Hematopoietic multipotent progenitor cell (in vitro differentiated cells): ENCODE measurements around the gene ZBED1. TPM values are rescaled to one million over a fixed set of nuclear protein-coding genes. Genes with fewer than 3 reads are reported as not detected.
"Not testable (repeated sequence)": the region's sequence is repeated elsewhere in the genome, so short reads cannot be mapped to it uniquely, and the experiment has no call there.

Experiments
- DNase-seq, 3 donors: peaks; one replicate each; pipeline ENCODE4 v3.0.0-alpha.2; 2011 to 2015; ENCODE audit warnings: low read depth in 2 of 3, low spot score in 2 of 3
- total RNA-seq: library from RNA; depleted of rRNA; stranded (reverse); fragments of >200 nt; gene quantifications from one replicate; pipeline ENCODE4 v1.2.3, GENCODE V29; 2012

The ZBED1 gene
- total RNA-seq, 1 donor, result 55.7 TPM

GRCh38 chrX:2520539-2520938, 19.8 kb upstream of the ZBED1 start:
- DNase-seq, result no peak

DNA sequence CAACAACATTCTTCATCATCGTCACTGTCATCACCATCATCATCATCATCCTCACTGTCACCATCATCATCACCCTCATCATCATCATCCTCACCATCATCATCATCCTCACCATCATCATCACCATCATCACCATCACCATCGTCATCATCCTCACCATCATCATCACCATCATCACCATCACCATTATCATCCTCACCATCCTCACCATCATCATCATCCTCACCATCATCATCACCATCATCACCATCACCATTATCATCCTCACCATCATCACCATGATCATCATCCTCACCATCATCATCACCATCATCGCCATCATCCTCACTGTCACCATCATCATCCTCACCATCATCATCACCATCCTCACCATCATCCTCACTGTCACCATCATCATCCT, 18.9 kb upstream of the ZBED1 start:
- not testable (repeated sequence) for DNase-seq

- DNase-seq, result no peak
Observed at GRCh38 chrX:2517055-2517454, 16.3 kb upstream of the ZBED1 start.

DNA sequence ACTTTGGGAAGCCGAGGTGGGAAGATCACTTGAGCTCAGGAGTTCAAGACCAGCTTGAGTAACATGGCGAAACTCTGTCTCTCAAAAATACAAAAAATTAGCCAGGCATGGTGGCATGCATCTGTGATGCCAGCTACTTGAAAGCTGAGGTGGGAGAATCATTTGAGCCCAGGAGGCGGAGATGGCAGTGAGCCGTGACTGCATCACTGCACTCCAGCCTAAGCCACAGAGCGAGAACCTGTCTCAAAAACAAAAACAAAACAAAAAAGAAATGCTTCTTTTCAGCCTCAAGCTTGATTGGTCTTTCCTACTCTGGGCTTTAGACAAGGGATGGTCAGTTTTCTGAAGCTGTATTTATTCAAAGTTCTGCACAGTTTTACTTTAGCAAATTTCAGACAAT, 15.8 kb upstream of the ZBED1 start:
- no peak for DNase-seq

- DNase-seq, result no peak
Observed at GRCh38 chrX:2514131-2514530, 13.4 kb upstream of the ZBED1 start.

GRCh38 chrX:2513121-2513664, 12.4 kb upstream of the ZBED1 start:
- no peak for DNase-seq

DNA sequence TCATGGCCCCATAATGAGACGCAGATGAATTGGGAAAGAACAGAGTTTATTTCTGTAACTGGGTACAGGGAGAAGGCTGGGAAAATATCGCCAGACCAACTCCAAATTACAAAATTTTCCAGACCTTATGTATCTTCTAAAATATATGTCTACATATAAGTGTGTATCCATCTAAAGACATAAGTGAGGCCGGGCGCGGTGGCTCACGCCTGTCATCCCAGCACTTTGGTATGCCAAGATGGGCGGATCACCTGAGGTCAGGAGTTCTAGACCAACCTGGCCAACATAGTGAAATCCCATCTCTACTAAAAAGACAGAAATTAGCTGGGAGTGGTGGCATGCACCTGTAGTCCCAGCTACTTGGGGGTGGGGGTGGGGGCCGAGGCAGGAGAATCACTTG, 11.7 kb upstream of the ZBED1 start:
- DNase-seq, result no peak

- no peak for DNase-seq
Observed at GRCh38 chrX:2511326-2511725, 10.6 kb upstream of the ZBED1 start.

DNA sequence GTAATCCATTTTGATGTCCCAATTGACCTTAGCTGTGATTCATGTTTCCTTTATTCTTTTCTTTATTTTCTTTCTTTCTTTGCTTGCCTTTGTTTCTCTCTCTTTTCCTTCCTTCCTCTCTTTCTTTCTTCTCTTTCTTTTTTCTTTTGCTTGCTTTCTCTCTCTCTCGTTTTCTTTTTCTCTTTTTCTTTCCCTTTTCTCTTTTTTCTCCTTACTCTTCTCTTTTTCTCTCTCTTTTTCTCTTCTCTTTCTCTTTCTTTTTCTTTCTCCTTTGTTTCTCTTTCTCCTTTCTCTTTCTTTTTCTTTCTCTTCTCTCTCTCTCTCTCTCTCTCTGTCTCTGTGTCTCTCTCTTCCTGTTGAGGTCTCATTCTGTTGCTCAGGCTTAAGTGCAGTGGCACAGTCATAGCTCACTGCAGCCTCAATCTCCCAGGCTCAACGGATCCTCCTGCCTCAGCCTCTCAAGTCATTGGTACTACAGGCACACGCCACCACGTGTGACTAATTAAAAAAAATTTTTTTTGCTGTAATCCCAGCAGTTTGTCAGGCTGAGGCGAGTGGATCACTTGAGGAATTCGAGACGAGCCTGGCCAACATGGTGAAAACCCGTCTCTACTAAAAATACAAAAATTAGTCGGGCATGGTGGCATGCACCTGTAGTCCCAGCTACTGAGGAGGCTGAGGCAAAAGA, 8.0 kb upstream of the ZBED1 start:
- no peak for DNase-seq

DNA sequence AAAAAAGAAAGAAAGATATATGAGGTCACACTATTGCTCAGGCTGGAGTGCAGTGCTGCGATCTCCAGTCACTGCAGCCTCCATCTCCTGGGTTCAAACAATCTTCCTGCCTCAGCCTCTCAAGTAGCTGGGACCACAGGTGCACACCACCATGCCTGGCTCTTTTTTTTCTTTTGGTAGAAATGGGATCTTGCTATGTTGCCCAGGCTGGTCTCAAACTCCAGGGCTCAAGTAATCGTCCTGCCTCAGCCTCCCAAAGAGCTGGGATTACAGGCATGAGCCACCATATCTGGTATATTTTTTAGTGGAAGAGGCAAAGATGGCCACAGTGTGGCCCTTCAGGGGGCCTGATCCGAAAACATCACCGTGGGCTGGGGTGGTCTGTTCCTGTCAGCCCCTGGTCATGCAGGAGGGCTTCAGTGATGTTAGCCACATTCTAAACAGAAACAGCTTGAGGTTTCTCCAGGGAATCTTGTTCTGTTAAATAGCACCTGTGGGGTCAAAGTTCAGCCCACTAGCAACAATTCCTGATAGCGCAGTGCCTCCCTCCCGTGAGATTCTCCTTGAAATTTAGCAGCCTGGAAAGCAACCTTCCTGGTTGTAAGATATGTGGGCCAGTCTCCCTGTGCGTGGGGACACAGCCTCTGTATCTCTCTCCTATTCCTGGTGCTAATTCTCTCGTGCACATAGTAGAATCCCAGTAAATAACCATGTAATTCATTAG, 7.3 kb upstream of the ZBED1 start:
- DNase-seq, result no peak

- no peak for DNase-seq
Observed at GRCh38 chrX:2507196-2507595, 6.4 kb upstream of the ZBED1 start.

GRCh38 chrX:2505341-2505740, 4.6 kb upstream of the ZBED1 start:
- not testable (repeated sequence) for DNase-seq

DNA sequence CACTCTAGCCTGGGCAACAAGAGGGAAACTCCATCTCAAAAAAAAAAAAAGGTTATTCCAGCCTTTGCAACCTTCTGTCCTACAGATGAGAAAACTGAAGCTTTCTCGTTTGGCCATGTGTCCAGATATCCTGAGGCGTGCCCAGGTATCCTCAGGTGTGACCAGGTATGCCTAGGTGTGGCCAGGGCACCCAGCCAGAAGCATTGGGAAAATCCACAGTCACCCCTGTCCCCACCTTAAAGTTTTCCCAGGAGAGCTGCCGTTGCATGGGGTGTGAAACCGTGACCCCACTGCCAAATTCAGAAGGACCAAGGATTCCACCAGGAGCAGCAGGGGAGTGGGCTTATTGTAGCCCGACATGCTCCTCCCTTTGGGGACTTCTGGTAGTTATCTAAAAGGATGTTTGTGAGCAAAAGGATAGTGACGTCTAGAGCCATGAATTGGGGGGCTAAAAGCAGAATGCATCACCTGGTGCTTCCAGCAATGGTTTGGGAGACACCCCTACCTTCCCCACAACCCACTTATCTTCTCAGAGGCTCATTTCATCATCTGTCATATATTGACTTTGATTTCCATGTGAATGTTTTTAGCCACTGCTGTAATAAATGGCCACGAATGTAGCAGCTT, 4.0 kb upstream of the ZBED1 start:
- DNase-seq, result no peak

DNA sequence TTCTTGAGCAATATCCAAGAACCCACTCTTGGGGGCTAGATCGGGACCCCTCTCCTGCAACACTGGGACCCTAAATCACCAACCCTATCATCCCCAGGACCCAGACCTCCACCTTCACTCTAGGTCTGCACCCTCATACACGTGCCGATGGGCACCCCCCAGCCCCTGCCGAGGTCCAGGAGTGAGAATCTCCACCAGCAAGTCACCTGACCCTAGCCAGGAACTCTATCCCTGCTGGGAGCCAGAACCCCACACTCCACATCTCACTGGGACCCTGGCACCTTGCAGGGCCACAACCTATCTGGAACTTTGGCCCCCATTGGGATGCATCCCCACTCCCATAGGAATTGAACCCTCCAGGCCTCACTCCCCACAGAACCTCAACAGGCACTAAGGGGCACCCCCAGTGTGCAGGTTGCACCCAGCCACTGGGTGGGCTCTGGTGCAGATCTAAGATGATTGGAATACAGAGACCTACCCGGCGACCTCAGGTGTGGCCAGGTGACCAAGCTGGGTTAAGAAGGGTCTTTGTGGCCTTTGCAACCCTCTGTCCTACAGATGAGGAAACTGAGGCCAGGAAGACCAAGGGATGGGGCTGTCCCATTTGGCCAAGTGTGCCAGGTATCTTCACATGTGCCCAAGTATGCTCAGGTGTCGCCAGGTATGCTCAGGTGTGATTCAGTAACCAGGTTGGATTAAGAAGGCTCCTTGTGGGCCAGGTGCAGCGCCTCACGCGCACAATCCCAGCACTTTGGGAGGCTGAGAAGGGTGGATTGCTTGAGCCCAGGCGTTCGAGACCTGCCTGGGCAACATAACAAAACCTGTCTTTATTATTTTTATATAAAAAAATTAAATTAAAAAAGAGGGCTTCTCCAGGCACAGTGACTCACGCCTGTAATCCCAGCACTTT, 3.1 kb upstream of the ZBED1 start:
- DNase-seq, result no peak

- DNase-seq, result peak in 2 of 3 donors; percentile 22 to 26
Observed at GRCh38 chrX:2502668-2503519, 2.1 kb upstream of the ZBED1 start.

GRCh38 chrX:2502120-2502667, 1.4 kb upstream of the ZBED1 start:
- no peak for DNase-seq

DNA sequence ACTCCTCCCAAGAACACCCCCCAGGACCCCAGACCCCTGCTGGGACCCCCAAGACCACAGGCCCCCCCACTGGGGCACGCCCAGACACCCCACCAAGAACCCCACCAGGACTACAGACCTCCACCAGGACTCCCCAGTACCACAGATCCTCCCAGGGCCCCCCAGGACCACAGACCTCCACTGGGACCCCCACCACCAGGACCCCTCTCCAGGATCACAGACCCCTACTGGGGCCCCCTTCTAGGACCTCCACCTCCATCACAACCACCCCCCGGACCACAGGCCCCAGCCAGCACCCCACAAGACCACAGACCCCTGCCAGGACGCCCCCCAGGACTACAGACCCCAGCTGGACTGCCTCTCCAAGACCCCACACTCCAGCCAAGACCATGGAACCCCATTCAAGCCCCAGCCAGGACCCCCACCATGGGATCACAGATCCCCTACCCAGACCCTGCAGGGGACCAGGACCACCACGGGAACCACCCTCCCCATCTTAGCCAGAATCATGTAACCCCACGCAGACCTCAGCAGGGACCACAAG, 855 bp upstream of the ZBED1 start:
- no peak for DNase-seq

- DNase-seq, result peak in 2 of 3 donors; percentile 37 to 40
Observed at GRCh38 chrX:2500091-2500802, 529 bp downstream of the ZBED1 start.
